NB4 (cell line): Measurements from ENCODE around the gene CCDC127.

Experiments
- CTCF ChIP-seq: IDR thresholded peaks from one replicate; pipeline ENCODE4 v1.5.1; 2012; ENCODE audit warnings: low read depth, low read length
- POLR2A ChIP-seq: IDR thresholded peaks from 2 replicates; pipeline ENCODE4 v1.6.1; 2011; ENCODE audit warnings: mild to moderate bottlenecking; ENCODE audit not compliant: insufficient read length; ENCODE audit errors: extremely low read depth

DNA sequence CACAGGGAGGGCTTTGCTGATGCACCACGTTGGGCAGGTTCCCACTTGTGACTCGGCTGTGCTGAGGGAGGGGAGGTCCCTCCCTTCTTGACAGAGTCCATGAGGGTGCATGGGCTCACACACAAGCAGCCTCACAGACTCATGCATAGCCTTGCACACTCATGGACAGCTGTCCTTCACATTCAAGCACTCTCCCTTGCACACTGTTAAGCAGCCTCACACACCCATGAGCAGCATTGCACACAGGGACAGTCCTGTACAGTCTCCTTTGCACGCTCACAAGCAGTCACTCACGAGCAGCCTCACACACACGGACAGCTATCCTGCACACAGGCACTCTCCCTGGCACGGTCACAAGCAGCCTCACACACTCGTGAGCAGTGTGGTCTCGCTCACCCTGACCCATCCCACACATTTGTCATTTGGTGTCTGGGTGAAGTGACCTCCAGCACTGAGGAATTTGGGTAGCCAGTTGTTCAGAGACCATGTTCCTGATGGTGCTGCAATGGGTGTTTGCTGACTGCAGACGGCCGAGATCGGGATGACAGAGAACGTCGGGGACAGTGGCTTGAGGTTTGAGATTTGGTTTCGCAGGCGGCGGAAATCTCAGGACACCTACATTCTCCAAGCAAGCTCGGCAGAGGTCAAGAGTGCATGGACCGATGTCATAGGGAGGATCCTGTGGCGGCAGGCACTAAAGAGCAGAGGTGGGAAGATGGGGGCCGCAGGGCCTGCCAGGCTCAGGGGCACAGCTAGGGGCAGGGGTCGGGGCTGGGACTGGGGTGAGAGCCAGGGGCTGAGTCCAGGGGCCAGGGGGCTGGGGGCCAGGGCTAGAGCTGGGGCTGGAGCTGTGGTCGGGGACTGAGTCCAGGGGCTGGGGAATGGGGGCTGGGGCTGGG lies 44.3 kb downstream of the CCDC127 start:
- TF ChIP-seq POLR2A (no peak), CTCF (no peak)
